ENCODE measurements around the gene OR5I1. TPM values are rescaled to one million over a fixed set of nuclear protein-coding genes. Genes with fewer than 3 reads are reported as not detected.

OR5I1 gene
- total RNA-seq (2021) = not detected in 2 replicates
- not detected for Bru-seq, nascent RNA
- BruChase-seq, experiment 1, labeled RNA remaining after a 2-hour chase = not detected
- BruChase-seq, experiment 2, labeled RNA remaining after a 6-hour chase = not detected
- long read RNA-seq = 0 reads

- ChIA-PET POLR2A (ENCODE audit: low non-redundant PET) (no interaction called here), CTCF (no interaction called here)
- H3K27ac ChIP-seq (ENCODE audit: low read depth, low read length, poor library complexity, severe bottlenecking) = no peak within 1 kb of the TSS
- no peaks in the 10 kb centered on the region for H3K9me3 ChIP-seq (ENCODE audit: low read depth, low read length, poor library complexity, severe bottlenecking)
- H3K27me3 ChIP-seq (replicated peaks; ENCODE audit: insufficient read depth, low read depth, low read length, poor library complexity) = no peaks in the 10 kb centered on the region
- TF ChIP-seq EZH2 (IDR thresholded peaks at IDR 0.05; ENCODE audit: borderline replicate concordance, low read depth, low read length, poor library complexity, severe bottlenecking) (no peak), CTCF (conservative IDR thresholded peaks at IDR 0.05; ENCODE audit: low read depth, low read length) (no peak)
- no peaks in the 10 kb centered on the region for H3K36me3 ChIP-seq (ENCODE audit: insufficient read depth, low read length, poor library complexity, severe bottlenecking)
- no TSS peak for BruUV-seq (replicated peaks)
- intact Hi-C loops (cut with micrococcal nuclease; ENCODE audit: unreplicated experiment) = no loop called here
- no peak within 1 kb of the TSS for H3K4me3 ChIP-seq (ENCODE audit: low read depth, low read length, poor library complexity, severe bottlenecking)
- H3K4me1 ChIP-seq (ENCODE audit: insufficient read depth, low read length, poor library complexity, severe bottlenecking) = no peaks in the 10 kb centered on the region
- DNase-seq (ENCODE audit: low spot score) = no peak
These were observed at the start of gene OR5I1 for GRCh38 chr11:55936300-55936699. Gene OR5I1, minus strand, starts transcription at chr11:55936400. Its CDS starts 0 bp downstream, at chr11:55936400.

GRCh38 chr11:55970935-55971334, 34.7 kb upstream of the OR5I1 start:
- Histone ChIP-seq H3K9me3 (ENCODE audit: low read depth, low read length, poor library complexity, severe bottlenecking) (peaks cover 2% of the 10 kb centered on the region), H3K4me1 (ENCODE audit: insufficient read depth, low read length, poor library complexity, severe bottlenecking) (no peaks in the 10 kb centered on the region), H3K27ac (ENCODE audit: low read depth, low read length, poor library complexity, severe bottlenecking) (no peak overlapping the region), H3K36me3 (ENCODE audit: insufficient read depth, low read length, poor library complexity, severe bottlenecking) (no peaks in the 10 kb centered on the region), H3K27me3 (replicated peaks; ENCODE audit: insufficient read depth, low read depth, low read length, poor library complexity) (no peaks in the 10 kb centered on the region), H3K4me3 (ENCODE audit: low read depth, low read length, poor library complexity, severe bottlenecking) (no peak overlapping the region)
- TF ChIP-seq CTCF (conservative IDR thresholded peaks at IDR 0.05; ENCODE audit: low read depth, low read length) (no peak), EZH2 (IDR thresholded peaks at IDR 0.05; ENCODE audit: borderline replicate concordance, low read depth, low read length, poor library complexity, severe bottlenecking) (no peak)
- intact Hi-C loops (cut with micrococcal nuclease; ENCODE audit: unreplicated experiment) = no loop called here
- ChIA-PET POLR2A (ENCODE audit: low non-redundant PET) (no interaction called here), CTCF (no interaction called here)
- no peak for DNase-seq (ENCODE audit: low spot score)
- BruUV-seq (replicated peaks) = no TSS peak

- CTCF ChIA-PET = no interaction called here
- H3K4me1 ChIP-seq (ENCODE audit: insufficient read depth, low read length, poor library complexity, severe bottlenecking) = no peaks in the 10 kb centered on the region
- BruUV-seq (replicated peaks) = no TSS peak
- no peak within 1 kb of the TSS for H3K4me3 ChIP-seq (ENCODE audit: low read depth, low read length, poor library complexity, severe bottlenecking)
- H3K27me3 ChIP-seq (replicated peaks; ENCODE audit: insufficient read depth, low read depth, low read length, poor library complexity) = no peaks in the 10 kb centered on the region
- TF ChIP-seq CTCF (conservative IDR thresholded peaks at IDR 0.05; ENCODE audit: low read depth, low read length) (no peak), EZH2 (IDR thresholded peaks at IDR 0.05; ENCODE audit: borderline replicate concordance, low read depth, low read length, poor library complexity, severe bottlenecking) (no peak)
- DNase-seq (ENCODE audit: low spot score) = no peak
- no peak within 1 kb of the TSS for H3K27ac ChIP-seq (ENCODE audit: low read depth, low read length, poor library complexity, severe bottlenecking)
- intact Hi-C loops (cut with micrococcal nuclease; ENCODE audit: unreplicated experiment) = no loop called here
- H3K36me3 ChIP-seq (ENCODE audit: insufficient read depth, low read length, poor library complexity, severe bottlenecking) = no peaks in the 10 kb centered on the region
- H3K9me3 ChIP-seq (ENCODE audit: low read depth, low read length, poor library complexity, severe bottlenecking) = peaks cover 2% of the 10 kb centered on the region
- POLR2A ChIA-PET (ENCODE audit: low non-redundant PET) = no interaction called here
These were observed 33.6 kb upstream of the OR5I1 start, which contains the start of gene OR10AG1 for GRCh38 chr11:55969845-55970244. Gene OR10AG1, minus strand, starts transcription at chr11:55969945. Its CDS starts 38 bp downstream, at chr11:55969907.

All from A673 (cell line).